Measurements from ENCODE around the gene ELP4. TPM values are rescaled to one million over a fixed set of nuclear protein-coding genes. Genes with fewer than 3 reads are reported as not detected.
A peak's percentile ranks its signal among the peaks of the same experiment; 100 is the strongest.

Gene ELP4
- total and polyA plus RNA-seq, 2 experiments from 2014 or later, result 28.2 to 38.3 TPM

- H3K4me1 Mint-ChIP-seq, result peaks cover 67% of the 10 kb centered on the region
- no peaks in the 10 kb centered on the region for H3K36me3 Mint-ChIP-seq (ENCODE audit: low read depth)
- peaks cover 100% of the 10 kb centered on the region for H3K27me3 Mint-ChIP-seq (ENCODE audit: insufficient read depth, low read depth, poor library complexity)
- peaks cover 97% of the 10 kb centered on the region for H3K27me3 ChIP-seq (ENCODE audit: insufficient read depth)
- peak overlapping the region; percentile 78 for H2AFZ ChIP-seq
- peaks cover 4% of the 10 kb centered on the region; the same call in 2 of the 3 replicates for H3K9me3 Mint-ChIP-seq
- DNase-seq (ENCODE audit: low spot score) (peak; percentile 74), ATAC-seq (peak; percentile 5)
- H3K79me2 ChIP-seq (replicated peaks; ENCODE audit: insufficient read depth), result no peaks in the 10 kb centered on the region
- peak overlapping the region; percentile 71 for H3K4me3 ChIP-seq
- H3F3A ChIP-seq (replicated peaks; ENCODE audit: low read depth), result peaks cover 61% of the 10 kb centered on the region
- no peak overlapping the region for H3K27ac ChIP-seq (ENCODE audit: low read depth)
- TF ChIP-seq JUNB (IDR thresholded peaks at IDR 0.05; ENCODE audit: unreplicated experiment) (no peak), ZNF462 (CRISPR knock-in tag; IDR thresholded peaks at IDR 0.05) (no peak), STAT1 (IDR thresholded peaks at IDR 0.05; ENCODE audit: unreplicated experiment) (no peak), EZH2phosphoT487 (IDR thresholded peaks at IDR 0.05; ENCODE audit: unreplicated experiment) (peak; percentile 23), NANOG (IDR thresholded peaks at IDR 0.05; ENCODE audit: borderline replicate concordance) (no peak), CREB1 (CRISPR knock-in tag; IDR thresholded peaks at IDR 0.05; ENCODE audit: low read depth) (no peak), CTCF (conservative IDR thresholded peaks at IDR 0.05; ENCODE audit: low read depth in 2 of 2) (no peak), REST (IDR thresholded peaks at IDR 0.05; ENCODE audit: unreplicated experiment) (no peak), EZH2 (IDR thresholded peaks at IDR 0.05; ENCODE audit: low read depth, unreplicated experiment) (peak; percentile 84)
- H3K36me3 ChIP-seq (ENCODE audit: insufficient read depth), result no peaks in the 10 kb centered on the region
- H3K9me2 ChIP-seq (ENCODE audit: insufficient read depth), result no peaks in the 10 kb centered on the region
- peaks cover 84% of the 10 kb centered on the region for H3K4me1 ChIP-seq (ENCODE audit: insufficient read depth)
- H3K27ac Mint-ChIP-seq, result no peak overlapping the region
- peak overlapping the region; percentile 74 for H3K4me3 Mint-ChIP-seq
- no peaks in the 10 kb centered on the region for H4K20me1 ChIP-seq (replicated peaks; ENCODE audit: insufficient read depth)
- peak overlapping the region; percentile 74 for H3K4me2 ChIP-seq
Measured at GRCh38 chr11:31819621-31820437, 310.3 kb downstream of the ELP4 start.
